Endothelial cell of umbilical vein (primary cell): ENCODE results near the gene LENG8.

Experiments used
- CTCF ChIP-seq, 2 donors: IDR thresholded peaks; 1 replicate in 1 of 2; 2 replicates in 1 of 2; pipeline ENCODE4 v1.5.1; 2011; ENCODE audit warnings: low read length in 2 of 2, mild to moderate bottlenecking in 2 of 2, moderate library complexity in 2 of 2, control low read depth in 1 of 2, inconsistent platforms in 1 of 2, low read depth in 1 of 2; ENCODE audit not compliant: insufficient read depth in 1 of 2; ENCODE audit errors: extremely low read depth in 1 of 2
- EZH2 ChIP-seq: IDR thresholded peaks from 2 replicates; pipeline ENCODE4 v1.6.1; 2012; ENCODE audit warnings: borderline replicate concordance, low read depth, mild to moderate bottlenecking, moderate library complexity, low read length, inconsistent platforms; ENCODE audit not compliant: severe bottlenecking
- FOS ChIP-seq: IDR thresholded peaks from 2 replicates; pipeline ENCODE4 v1.6.1; 2011; ENCODE audit warnings: mild to moderate bottlenecking, low read length, moderate library complexity, borderline replicate concordance; ENCODE audit not compliant: insufficient read depth
- GATA2 ChIP-seq: IDR thresholded peaks from 2 replicates; pipeline ENCODE4 v1.7.0; 2011; ENCODE audit warnings: low read depth, mild to moderate bottlenecking, moderate library complexity, mixed read lengths, low read length; ENCODE audit not compliant: insufficient read length, insufficient read depth
- JUN ChIP-seq: IDR thresholded peaks from 2 replicates; pipeline ENCODE4 v1.6.1; 2011; ENCODE audit warnings: borderline replicate concordance, low read depth; ENCODE audit not compliant: insufficient read length, insufficient read depth
- MYC ChIP-seq: IDR thresholded peaks from one replicate; pipeline ENCODE4 v1.6.1; 2011; ENCODE audit warnings: mild to moderate bottlenecking, low read depth, low read length
- POLR2A ChIP-seq: IDR thresholded peaks from 2 replicates; pipeline ENCODE4 v1.6.1; 2012; ENCODE audit warnings: low read depth, mild to moderate bottlenecking, control low read depth, low read length
- POLR2AphosphoS5 ChIP-seq: IDR thresholded peaks from 2 replicates; pipeline ENCODE4 v1.6.1; 2012; ENCODE audit warnings: low read depth, mild to moderate bottlenecking, control low read depth, low read length, moderate library complexity; ENCODE audit not compliant: insufficient read depth
- TF ChIP-seq, protein P1 (sequence below): IDR thresholded peaks from 2 replicates; pipeline ENCODE4 v1.6.1; 2011; ENCODE audit not compliant: insufficient read depth, insufficient read length

GRCh38 chr19:54421521-54421920, 27.5 kb upstream of the LENG8 start:
- TF ChIP-seq CTCF (IDR thresholded peaks at IDR 0.05; ENCODE audit: extremely low read depth in 1 of 2, insufficient read depth in 1 of 2, low read depth in 1 of 2, low read length in 2 of 2) (no peak), POLR2A (no peak), JUN (no peak), EZH2 (no peak), POLR2AphosphoS5 (no peak), FOS (no peak), MYC (no peak), GATA2 (no peak)
- TF ChIP-seq, protein P1, sequence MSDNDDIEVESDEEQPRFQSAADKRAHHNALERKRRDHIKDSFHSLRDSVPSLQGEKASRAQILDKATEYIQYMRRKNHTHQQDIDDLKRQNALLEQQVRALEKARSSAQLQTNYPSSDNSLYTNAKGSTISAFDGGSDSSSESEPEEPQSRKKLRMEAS: no peak
